Measurements from ENCODE around the gene COG8.
"Not testable (repeated sequence)": the region's sequence is repeated elsewhere in the genome, so short reads cannot be mapped to it uniquely, and the experiment has no call there.

COG8 gene, protein sequence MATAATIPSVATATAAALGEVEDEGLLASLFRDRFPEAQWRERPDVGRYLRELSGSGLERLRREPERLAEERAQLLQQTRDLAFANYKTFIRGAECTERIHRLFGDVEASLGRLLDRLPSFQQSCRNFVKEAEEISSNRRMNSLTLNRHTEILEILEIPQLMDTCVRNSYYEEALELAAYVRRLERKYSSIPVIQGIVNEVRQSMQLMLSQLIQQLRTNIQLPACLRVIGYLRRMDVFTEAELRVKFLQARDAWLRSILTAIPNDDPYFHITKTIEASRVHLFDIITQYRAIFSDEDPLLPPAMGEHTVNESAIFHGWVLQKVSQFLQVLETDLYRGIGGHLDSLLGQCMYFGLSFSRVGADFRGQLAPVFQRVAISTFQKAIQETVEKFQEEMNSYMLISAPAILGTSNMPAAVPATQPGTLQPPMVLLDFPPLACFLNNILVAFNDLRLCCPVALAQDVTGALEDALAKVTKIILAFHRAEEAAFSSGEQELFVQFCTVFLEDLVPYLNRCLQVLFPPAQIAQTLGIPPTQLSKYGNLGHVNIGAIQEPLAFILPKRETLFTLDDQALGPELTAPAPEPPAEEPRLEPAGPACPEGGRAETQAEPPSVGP

DNA sequence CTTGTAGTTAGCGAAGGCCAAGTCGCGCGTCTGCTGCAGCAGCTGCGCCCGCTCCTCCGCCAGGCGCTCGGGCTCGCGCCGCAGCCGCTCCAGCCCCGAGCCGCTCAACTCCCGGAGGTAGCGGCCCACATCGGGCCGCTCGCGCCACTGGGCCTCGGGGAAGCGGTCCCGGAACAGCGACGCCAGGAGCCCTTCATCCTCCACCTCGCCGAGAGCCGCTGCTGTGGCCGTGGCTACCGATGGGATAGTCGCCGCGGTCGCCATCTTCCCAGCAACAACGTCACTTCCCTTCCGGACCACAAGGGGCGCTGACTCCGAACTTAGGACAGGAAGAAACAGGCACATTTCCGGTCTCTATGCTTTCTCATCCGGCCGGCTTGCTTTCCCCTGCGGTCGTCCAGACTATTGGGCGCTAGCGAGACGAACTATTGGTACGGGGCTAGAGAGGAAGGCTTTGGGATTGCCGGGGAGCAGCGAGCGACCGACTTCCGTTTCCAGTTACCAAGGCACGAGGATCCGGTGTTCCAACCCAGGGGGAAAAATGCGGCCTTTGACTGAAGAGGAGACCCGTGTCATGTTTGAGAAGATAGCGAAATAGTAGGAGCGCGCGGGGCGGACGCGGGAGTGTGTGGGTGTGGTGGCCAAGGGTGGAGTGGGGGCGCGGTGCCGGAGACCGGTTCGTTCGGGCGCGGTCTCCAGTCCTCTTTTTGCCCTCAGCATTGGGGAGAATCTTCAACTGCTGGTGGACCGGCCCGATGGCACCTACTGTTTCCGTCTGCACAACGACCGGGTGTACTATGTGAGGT, at the start of gene COG8, which contains the start of gene NIP7:
Gene COG8 (minus strand): TSS at position 276 of the 806 bp plus-strand sequence. CDS start 12 bp downstream, at position 264.
Gene NIP7 (plus strand): TSS at position 484 of the 806 bp plus-strand sequence. CDS start 58 bp downstream, at position 542.
- DNase-seq = no peak

DNA sequence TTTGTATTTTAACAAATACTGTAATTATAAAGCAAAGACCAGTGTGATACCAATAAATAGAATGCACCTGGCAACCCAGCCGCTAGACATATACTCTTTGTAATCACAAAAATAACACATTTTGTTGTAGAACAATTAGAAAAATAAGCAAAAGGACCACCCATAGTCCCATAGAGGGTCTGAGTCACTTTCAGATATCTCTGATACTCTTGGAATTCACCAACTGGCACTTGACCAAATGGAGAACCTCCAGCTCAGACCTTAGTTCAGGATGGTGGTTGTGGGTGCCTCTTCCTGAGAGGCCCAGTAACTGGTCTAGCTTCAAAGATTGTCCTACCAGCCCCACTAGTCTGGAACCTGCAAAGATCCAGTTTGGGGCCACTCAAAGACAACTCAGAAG, 47.2 kb upstream of the COG8 start:
- no peak for DNase-seq

DNA sequence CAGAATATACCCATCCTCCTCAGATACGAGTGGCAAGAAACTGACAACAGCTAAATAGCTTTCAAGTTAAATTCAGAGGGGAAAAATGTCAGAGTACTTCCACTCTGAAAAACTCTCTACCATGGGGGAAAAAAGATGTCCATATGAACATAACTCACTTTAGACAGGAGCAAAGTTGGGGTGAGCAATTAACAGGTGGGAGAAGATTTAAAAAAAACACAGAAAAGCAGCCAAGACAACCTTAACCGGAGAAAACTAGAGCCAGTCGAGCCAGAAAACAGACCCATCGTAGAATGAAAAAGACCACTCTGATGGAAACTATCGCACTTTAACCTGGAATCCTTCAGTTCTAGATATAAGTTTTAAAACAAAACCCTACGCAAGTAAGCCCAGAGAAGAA, 45.6 kb upstream of the COG8 start:
- DNase-seq = no peak

GRCh38 chr16:69382421-69382820, 43.1 kb upstream of the COG8 start:
- no peak for DNase-seq

- no peak for DNase-seq
These were observed 41.9 kb upstream of the COG8 start for GRCh38 chr16:69381231-69381630.

- no peak for DNase-seq
These were observed 39.4 kb upstream of the COG8 start for GRCh38 chr16:69378760-69379159.

- no peak for DNase-seq
These were observed 38.7 kb upstream of the COG8 start for GRCh38 chr16:69378036-69378435.

- no peak for DNase-seq
These were observed 37.2 kb upstream of the COG8 start for GRCh38 chr16:69376393-69377059.

- DNase-seq = no peak
These were observed 33.7 kb upstream of the COG8 start for GRCh38 chr16:69373019-69373418.

DNA sequence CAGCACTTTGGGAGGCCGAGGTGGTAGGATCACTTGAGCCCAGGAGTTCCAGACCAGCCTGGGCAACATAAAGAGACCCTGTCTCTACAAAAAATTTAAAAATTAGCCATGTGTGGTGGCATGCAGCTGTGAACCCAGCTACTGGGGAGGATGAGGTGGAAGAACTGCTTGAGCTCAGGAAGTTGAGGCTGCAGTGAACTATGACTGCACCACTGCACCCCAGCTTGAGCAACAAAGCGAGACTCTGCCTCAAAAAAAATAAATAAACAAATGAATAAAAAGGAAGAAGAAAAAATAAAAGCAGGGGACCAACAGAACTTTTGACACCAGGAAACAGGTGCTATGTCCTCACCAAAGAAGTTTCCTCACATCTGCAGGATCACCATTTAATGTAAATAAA, 32.2 kb upstream of the COG8 start:
- DNase-seq = no peak

DNA sequence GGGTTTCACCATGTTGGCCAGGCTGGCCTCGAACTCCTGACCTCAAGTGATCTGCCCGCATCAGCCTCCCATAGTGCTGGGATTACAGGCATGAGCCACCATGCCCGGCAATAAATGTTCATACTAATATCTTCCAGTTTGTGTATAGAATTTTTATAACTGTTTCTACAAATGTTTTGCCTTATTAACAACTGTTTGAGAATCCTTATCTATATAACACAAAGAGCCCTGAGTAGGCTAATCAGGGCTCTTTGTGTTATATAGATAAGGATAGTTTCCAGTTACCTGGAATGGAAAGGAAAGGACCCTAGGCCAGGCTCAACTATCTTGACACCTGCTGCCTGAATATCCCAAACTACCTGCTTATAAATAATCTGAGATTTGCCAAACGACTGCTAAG, 29.5 kb upstream of the COG8 start:
- no peak for DNase-seq

DNA sequence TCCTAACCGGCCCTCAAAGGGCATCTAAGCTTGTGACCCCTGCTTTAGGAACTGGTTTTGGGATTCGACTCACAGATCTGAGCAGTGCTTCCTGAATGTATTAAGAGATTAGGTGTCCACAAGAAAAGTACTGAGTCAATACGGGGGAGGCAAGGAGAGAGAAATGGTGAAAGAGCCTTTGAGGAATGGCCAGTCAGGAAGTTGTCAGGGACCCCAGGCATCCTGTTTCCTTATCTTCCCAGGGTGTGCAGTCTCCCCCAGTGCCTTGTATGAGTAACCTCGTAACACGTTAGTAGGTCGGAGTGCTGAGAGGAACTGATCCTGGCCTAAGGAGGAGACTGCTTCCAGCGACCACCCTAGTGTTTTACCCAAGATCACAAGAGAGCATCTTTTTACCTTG, 28.6 kb upstream of the COG8 start:
- DNase-seq = no peak

DNA sequence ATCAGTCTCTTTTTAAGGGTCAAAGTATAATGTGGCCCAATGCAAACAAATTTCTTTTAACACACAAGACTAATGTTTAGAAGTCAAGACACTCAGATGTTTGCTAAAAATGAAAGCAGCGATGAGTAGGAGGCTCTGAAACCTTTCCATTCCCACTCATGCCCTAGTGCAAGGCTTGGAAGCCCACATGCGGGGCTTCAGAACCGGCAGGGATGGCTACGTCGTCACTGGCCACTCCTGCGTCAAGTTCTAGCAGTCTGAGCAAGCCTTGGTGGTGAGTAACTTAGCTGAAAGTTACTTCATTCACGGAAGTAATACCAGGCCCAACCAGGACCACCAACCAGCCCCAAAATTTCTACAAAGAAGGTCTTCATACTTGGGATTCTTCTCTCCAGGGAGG, 27.1 kb upstream of the COG8 start:
- no peak for DNase-seq

GRCh38 chr16:69365901-69366300, 26.5 kb upstream of the COG8 start:
- no peak for DNase-seq

- DNase-seq = no peak
These were observed 24.7 kb upstream of the COG8 start for GRCh38 chr16:69364088-69364487.

- DNase-seq = no peak
These were observed 23.9 kb upstream of the COG8 start for GRCh38 chr16:69363281-69363717.

DNA sequence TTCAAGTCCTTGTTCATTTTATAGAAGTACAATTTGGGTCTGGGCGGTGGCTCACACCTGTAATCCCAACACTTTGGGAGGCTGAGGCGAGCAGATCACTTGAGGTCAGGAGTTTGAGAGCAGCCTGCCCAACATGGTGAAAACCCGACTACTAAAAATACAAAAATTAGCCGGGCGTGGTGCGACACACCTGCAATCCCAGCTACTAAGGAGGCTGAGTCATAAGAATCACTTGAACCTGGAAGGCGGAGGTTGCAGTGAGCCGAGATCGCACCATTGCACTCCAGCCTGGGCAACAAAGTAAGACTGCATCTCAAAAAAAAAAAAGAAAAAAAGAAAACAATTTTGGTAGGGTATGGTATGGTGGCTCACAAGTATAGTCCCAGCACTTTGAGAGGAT, 20.7 kb upstream of the COG8 start:
- DNase-seq = not testable (repeated sequence)

GRCh38 chr16:69351309-69352027, 12.1 kb upstream of the COG8 start, which contains the start of gene TMED6:
Gene TMED6 (minus strand): TSS chr16:69351786. CDS start chr16:69351753, 33 bp downstream.
- no peak for DNase-seq

DNA sequence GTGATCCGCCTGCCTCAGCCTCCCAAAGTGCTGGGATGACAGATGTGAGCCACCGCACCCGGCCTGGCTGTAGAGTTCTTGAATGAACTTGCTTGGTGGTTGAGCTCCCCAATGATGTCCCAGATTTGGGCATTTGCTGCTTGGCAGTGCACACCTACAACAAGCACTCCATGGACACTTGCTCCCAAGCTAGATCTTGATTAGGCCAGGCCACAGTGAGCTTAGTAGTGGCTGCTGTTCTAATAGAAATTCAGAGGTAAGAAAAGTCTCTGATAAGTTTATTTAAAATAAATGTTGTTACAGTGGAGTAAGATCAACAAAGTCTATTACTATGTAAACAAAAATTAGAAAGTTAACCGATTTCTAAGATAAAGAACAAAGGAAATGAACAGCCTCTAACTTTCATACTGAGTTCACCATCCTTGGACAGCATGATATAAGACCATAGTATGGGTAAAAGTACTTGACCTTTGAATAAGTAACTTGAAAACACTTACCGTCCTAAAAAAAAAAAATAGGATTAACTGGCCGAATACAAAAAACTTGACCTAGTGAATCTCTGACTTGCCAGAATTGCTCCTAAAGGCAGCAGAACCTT, 11.3 kb upstream of the COG8 start:
- DNase-seq = no peak

DNA sequence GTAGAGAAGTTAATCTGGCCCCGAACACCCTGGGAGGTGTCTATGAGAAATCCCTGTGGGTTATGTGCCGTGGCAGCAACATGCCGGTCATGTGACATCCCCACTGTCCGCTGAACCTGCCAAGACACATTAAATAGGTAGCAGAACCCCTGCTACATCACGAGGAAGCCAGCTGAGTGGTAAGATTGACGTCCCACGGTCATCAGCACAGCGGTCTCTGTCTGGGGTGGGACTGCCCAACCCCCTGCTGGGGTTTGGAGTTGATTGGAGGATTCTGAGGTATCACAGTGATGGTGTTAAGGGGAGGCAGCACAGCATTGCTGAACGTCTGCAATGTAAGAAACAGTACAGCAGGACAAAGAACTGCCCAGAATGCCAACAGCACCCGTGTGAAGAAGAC, 10.2 kb upstream of the COG8 start:
- DNase-seq = no peak

DNA sequence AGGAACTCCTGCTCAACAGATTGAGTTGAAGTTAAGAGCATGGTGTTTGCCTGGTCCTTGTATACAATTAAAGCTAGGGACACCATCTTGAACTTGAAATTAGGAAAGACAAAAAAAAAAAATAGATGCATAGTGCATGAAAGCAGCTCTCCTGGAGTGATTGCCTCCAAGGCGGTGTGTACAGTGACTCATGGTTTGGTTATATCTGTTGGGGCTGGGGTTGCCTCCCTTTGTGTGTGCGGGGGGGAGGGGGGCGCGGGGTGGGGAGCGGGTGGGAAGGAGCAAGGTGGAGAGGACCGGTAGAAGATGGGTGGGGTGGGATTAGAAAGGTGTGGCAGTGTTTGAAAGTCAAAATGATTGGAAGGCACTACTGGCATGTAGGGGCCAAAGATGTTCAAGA, 8.9 kb upstream of the COG8 start:
- DNase-seq = no peak

- DNase-seq = no peak
These were observed 7.3 kb upstream of the COG8 start for GRCh38 chr16:69346683-69347082.
